Measurements from ENCODE around the gene SORCS2.

The SORCS2 gene

GRCh38 chr4:7389101-7389701, 196.9 kb downstream of the SORCS2 start:
- Histone ChIP-seq H3K9ac (ENCODE audit: insufficient read length) (no peak overlapping the region), H3K36me3 (ENCODE audit: insufficient read depth, low read length) (no peaks in the 10 kb centered on the region), H3K4me3 (no peak overlapping the region), H3K9me3 (ENCODE audit: low read depth, low read length) (no peaks in the 10 kb centered on the region), H3K27ac (no peak overlapping the region)
- DNase-seq (ENCODE audit: low read depth, low spot score) = no peak
- no peak for TF ChIP-seq POLR2AphosphoS5 (IDR thresholded peaks at IDR 0.05; ENCODE audit: borderline replicate concordance, low read depth, low read length)

GRCh38 chr4:7389719-7390118, 197.4 kb downstream of the SORCS2 start:
- no peak for DNase-seq (ENCODE audit: low read depth, low spot score)
- no peak overlapping the region for H3K27ac ChIP-seq
- no peaks in the 10 kb centered on the region for H3K36me3 ChIP-seq (ENCODE audit: insufficient read depth, low read length)
- TF ChIP-seq EZH2 (IDR thresholded peaks at IDR 0.05) = no peak
- TF ChIP-seq POLR2AphosphoS5 (IDR thresholded peaks at IDR 0.05; ENCODE audit: borderline replicate concordance, low read depth, low read length) = no peak
- TF ChIP-seq FOXP2 (optimal IDR thresholded peaks at IDR 0.05; ENCODE audit: control extremely low read depth, extremely low read length, insufficient read depth) = no peak
- no peak overlapping the region for H3K9ac ChIP-seq (ENCODE audit: insufficient read length)
- no peak overlapping the region for H3K4me3 ChIP-seq
- no peaks in the 10 kb centered on the region for H3K9me3 ChIP-seq (ENCODE audit: low read depth, low read length)

- H3K9me3 ChIP-seq (ENCODE audit: low read depth, low read length) = no peaks in the 10 kb centered on the region
- TF ChIP-seq POLR2AphosphoS5 (IDR thresholded peaks at IDR 0.05; ENCODE audit: borderline replicate concordance, low read depth, low read length) (no peak), FOXP2 (optimal IDR thresholded peaks at IDR 0.05; ENCODE audit: control extremely low read depth, extremely low read length, insufficient read depth) (no peak)
- DNase-seq (ENCODE audit: low read depth, low spot score) = no peak
- H3K9ac ChIP-seq (ENCODE audit: insufficient read length) = no peak overlapping the region
- no peak overlapping the region for H3K27ac ChIP-seq
- no peaks in the 10 kb centered on the region for H3K36me3 ChIP-seq (ENCODE audit: insufficient read depth, low read length)
- no peak overlapping the region for H3K4me3 ChIP-seq
Observed at GRCh38 chr4:7390336-7390735, 198.0 kb downstream of the SORCS2 start.

GRCh38 chr4:7390906-7391636, 198.7 kb downstream of the SORCS2 start:
- Histone ChIP-seq H3K9ac (ENCODE audit: insufficient read length) (no peak overlapping the region), H3K36me3 (ENCODE audit: insufficient read depth, low read length) (no peaks in the 10 kb centered on the region), H3K27ac (no peak overlapping the region), H3K9me3 (ENCODE audit: low read depth, low read length) (no peaks in the 10 kb centered on the region), H3K4me3 (no peak overlapping the region)
- no peak for DNase-seq (ENCODE audit: low read depth, low spot score)
- TF ChIP-seq POLR2AphosphoS5 (IDR thresholded peaks at IDR 0.05; ENCODE audit: borderline replicate concordance, low read depth, low read length) (no peak), FOXP2 (optimal IDR thresholded peaks at IDR 0.05; ENCODE audit: control extremely low read depth, extremely low read length, insufficient read depth) (no peak), EZH2 (IDR thresholded peaks at IDR 0.05) (no peak)

- Histone ChIP-seq H3K4me3 (no peak overlapping the region), H3K27ac (no peak overlapping the region), H3K36me3 (ENCODE audit: insufficient read depth, low read length) (no peaks in the 10 kb centered on the region), H3K9me3 (ENCODE audit: low read depth, low read length) (no peaks in the 10 kb centered on the region), H3K9ac (ENCODE audit: insufficient read length) (no peak overlapping the region)
- no peak for DNase-seq (ENCODE audit: low read depth, low spot score)
- no peak for TF ChIP-seq POLR2AphosphoS5 (IDR thresholded peaks at IDR 0.05; ENCODE audit: borderline replicate concordance, low read depth, low read length)
- TF ChIP-seq EZH2 (IDR thresholded peaks at IDR 0.05) = no peak
- TF ChIP-seq FOXP2 (optimal IDR thresholded peaks at IDR 0.05; ENCODE audit: control extremely low read depth, extremely low read length, insufficient read depth) = no peak
Observed at GRCh38 chr4:7391637-7392437, 199.5 kb downstream of the SORCS2 start.

- no peak overlapping the region for H3K27ac ChIP-seq
- DNase-seq (ENCODE audit: low read depth, low spot score) = no peak
- H3K9me3 ChIP-seq (ENCODE audit: low read depth, low read length) = no peaks in the 10 kb centered on the region
- no peaks in the 10 kb centered on the region for H3K36me3 ChIP-seq (ENCODE audit: insufficient read depth, low read length)
- H3K4me3 ChIP-seq = no peak overlapping the region
- no peak overlapping the region for H3K9ac ChIP-seq (ENCODE audit: insufficient read length)
- TF ChIP-seq POLR2AphosphoS5 (IDR thresholded peaks at IDR 0.05; ENCODE audit: borderline replicate concordance, low read depth, low read length) = no peak
- no peak for TF ChIP-seq EZH2 (IDR thresholded peaks at IDR 0.05)
- no peak for TF ChIP-seq FOXP2 (optimal IDR thresholded peaks at IDR 0.05; ENCODE audit: control extremely low read depth, extremely low read length, insufficient read depth)
Observed at GRCh38 chr4:7392438-7393421, 200.4 kb downstream of the SORCS2 start.

- Histone ChIP-seq H3K4me3 (no peak overlapping the region), H3K27ac (no peak overlapping the region), H3K36me3 (ENCODE audit: insufficient read depth, low read length) (no peaks in the 10 kb centered on the region), H3K9ac (ENCODE audit: insufficient read length) (no peak overlapping the region), H3K9me3 (ENCODE audit: low read depth, low read length) (no peaks in the 10 kb centered on the region)
- DNase-seq (ENCODE audit: low read depth, low spot score) = no peak
- TF ChIP-seq EZH2 (IDR thresholded peaks at IDR 0.05) = no peak
- no peak for TF ChIP-seq POLR2AphosphoS5 (IDR thresholded peaks at IDR 0.05; ENCODE audit: borderline replicate concordance, low read depth, low read length)
- TF ChIP-seq FOXP2 (optimal IDR thresholded peaks at IDR 0.05; ENCODE audit: control extremely low read depth, extremely low read length, insufficient read depth) = no peak
Observed at GRCh38 chr4:7393601-7394575, 201.6 kb downstream of the SORCS2 start.

Data from SK-N-MC (cell line).